Measurements from ENCODE around the gene CSAD. TPM values are rescaled to one million over a fixed set of nuclear protein-coding genes. Genes with fewer than 3 reads are reported as not detected.

The CSAD gene
- total and polyA plus RNA-seq, 2 of the 13 experiments (the other 11 are each of a cell fraction or from before 2014, with no cell fraction given) = 7.2 to 23.5 TPM

- TF ChIP-seq ZNF512 (CRISPR knock-in tag; IDR thresholded peaks at IDR 0.05) = no peak
- TF ChIP-seq ZFP91 (CRISPR knock-in tag; IDR thresholded peaks at IDR 0.05; ENCODE audit: borderline replicate concordance) = no peak
- no peak for TF ChIP-seq ZNF253 (CRISPR knock-in tag; IDR thresholded peaks at IDR 0.05; ENCODE audit: borderline replicate concordance)
- TF ChIP-seq BORCS8-MEF2B (CRISPR knock-in tag; IDR thresholded peaks at IDR 0.05) = no peak
- TF ChIP-seq ZGPAT (CRISPR knock-in tag; IDR thresholded peaks at IDR 0.05) = no peak
- TF ChIP-seq ZNF263 (CRISPR knock-in tag; IDR thresholded peaks at IDR 0.05) = no peak
- no peak for TF ChIP-seq ZNF224 (CRISPR knock-in tag; IDR thresholded peaks at IDR 0.05)
- TF ChIP-seq RARA (CRISPR knock-in tag; IDR thresholded peaks at IDR 0.05) = peak; percentile 66
- TF ChIP-seq JARID2 (CRISPR knock-in tag; IDR thresholded peaks at IDR 0.05; ENCODE audit: insufficient replicate concordance) = no peak
- TF ChIP-seq ZSCAN20 (CRISPR knock-in tag; IDR thresholded peaks at IDR 0.05; ENCODE audit: borderline replicate concordance) = no peak
- TF ChIP-seq FIP1L1 (IDR thresholded peaks at IDR 0.05; ENCODE audit: borderline replicate concordance, insufficient read depth, low read depth, low read length) = no peak
- TF ChIP-seq NR2F2 (IDR thresholded peaks at IDR 0.05; ENCODE audit: borderline replicate concordance, low read depth) = no peak
- peak; percentile 65 for TF ChIP-seq TEAD3 (CRISPR knock-in tag; optimal IDR thresholded peaks at IDR 0.05; ENCODE audit: borderline replicate concordance)
- TF ChIP-seq ZNF142 (CRISPR knock-in tag; IDR thresholded peaks at IDR 0.05) = no peak
- 0 out of 2 replicates have a peak, but pooled peaks have one; percentile 21 for TF ChIP-seq BCL6 (CRISPR knock-in tag; IDR thresholded peaks at IDR 0.05)
- no peak for TF ChIP-seq ZNF576 (CRISPR knock-in tag; IDR thresholded peaks at IDR 0.05)
Observed at GRCh38 chr12:53131844-53132243, 48.9 kb downstream of the CSAD start (continued).

All from HepG2 (cell line).